ENCODE results near the gene ALDH7A1. TPM values are rescaled to one million over a fixed set of nuclear protein-coding genes. Genes with fewer than 3 reads are reported as not detected.
A peak's percentile ranks its signal among the peaks of the same experiment; 100 is the strongest.

Gene ALDH7A1
- polyA plus RNA-seq, 4 donors: 18.1 to 66.2 (median 31.9) TPM

GRCh38 chr5:126508251-126508961, 86.6 kb downstream of the ALDH7A1 start:
- no peak for DNase-seq
- 84 to 89% (median 86%) methylated on average over 13 of the region's 13 CpGs for WGBS, 3 donors
- H3K9me3 ChIP-seq (ENCODE audit: control insufficient read depth in 2 of 2, insufficient read depth in 1 of 2, low read depth in 1 of 2, low read length in 1 of 2): no peaks in the 10 kb centered on the region
- FAIRE-seq: no peak
- no peak overlapping the region for H3K4me3 ChIP-seq (ENCODE audit: low read depth in 1 of 3, low read length in 3 of 3)
- no peaks in the 10 kb centered on the region for H3K27me3 ChIP-seq (ENCODE audit: control insufficient read depth in 3 of 3, insufficient read depth in 3 of 3, low read length in 3 of 3)
- H3K36me3 ChIP-seq (ENCODE audit: control insufficient read depth in 3 of 3, insufficient read depth in 2 of 3, low read depth in 1 of 3, low read length in 3 of 3): no peaks in the 10 kb centered on the region
- peak overlapping the region in 2 of 3 donors; percentile 8 to 97 for H3K27ac ChIP-seq (ENCODE audit: low read depth in 1 of 3, low read length in 2 of 3)
- H3K4me1 ChIP-seq (ENCODE audit: control insufficient read depth in 3 of 3, insufficient read depth in 2 of 3, low read depth in 1 of 3, low read length in 2 of 3): peaks cover 0 to 5% (median 0%) of the 10 kb centered on the region in 3 donors

DNA sequence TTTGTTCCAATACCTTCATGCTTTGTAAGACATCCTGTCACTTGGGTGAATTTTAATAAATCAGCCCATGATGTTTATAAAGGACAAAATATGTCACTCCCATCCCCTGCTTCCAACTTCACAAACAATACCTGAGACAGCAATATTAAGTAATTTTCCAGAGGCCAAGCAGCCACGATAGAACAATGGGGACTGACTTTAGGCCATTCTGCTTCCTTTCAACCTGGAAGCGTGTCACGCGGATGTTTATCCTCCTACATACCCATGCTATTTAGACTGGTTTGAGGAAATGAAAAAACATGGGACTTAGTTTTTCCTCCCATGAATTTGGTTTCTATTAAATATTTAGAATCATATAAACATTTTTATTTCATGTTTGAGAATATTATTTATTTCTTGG, 88.9 kb downstream of the ALDH7A1 start:
- H3K36me3 ChIP-seq (ENCODE audit: control insufficient read depth in 3 of 3, insufficient read depth in 2 of 3, low read depth in 1 of 3, low read length in 3 of 3): no peaks in the 10 kb centered on the region
- H3K4me3 ChIP-seq (ENCODE audit: low read depth in 1 of 3, low read length in 3 of 3): no peak overlapping the region
- DNase-seq (no peak), FAIRE-seq (no peak)
- no peaks in the 10 kb centered on the region for H3K27me3 ChIP-seq (ENCODE audit: control insufficient read depth in 3 of 3, insufficient read depth in 3 of 3, low read length in 3 of 3)
- no peaks in the 10 kb centered on the region for H3K9me3 ChIP-seq (ENCODE audit: control insufficient read depth in 2 of 2, insufficient read depth in 1 of 2, low read depth in 1 of 2, low read length in 1 of 2)
- no peak overlapping the region for H3K27ac ChIP-seq (ENCODE audit: low read depth in 1 of 3, low read length in 2 of 3)
- H3K4me1 ChIP-seq (ENCODE audit: control insufficient read depth in 3 of 3, insufficient read depth in 2 of 3, low read depth in 1 of 3, low read length in 2 of 3): peaks cover 0 to 5% (median 0%) of the 10 kb centered on the region in 3 donors
- 81 to 90% (median 86%) methylated on average over 4 of the region's 4 CpGs for WGBS, 3 donors

DNA sequence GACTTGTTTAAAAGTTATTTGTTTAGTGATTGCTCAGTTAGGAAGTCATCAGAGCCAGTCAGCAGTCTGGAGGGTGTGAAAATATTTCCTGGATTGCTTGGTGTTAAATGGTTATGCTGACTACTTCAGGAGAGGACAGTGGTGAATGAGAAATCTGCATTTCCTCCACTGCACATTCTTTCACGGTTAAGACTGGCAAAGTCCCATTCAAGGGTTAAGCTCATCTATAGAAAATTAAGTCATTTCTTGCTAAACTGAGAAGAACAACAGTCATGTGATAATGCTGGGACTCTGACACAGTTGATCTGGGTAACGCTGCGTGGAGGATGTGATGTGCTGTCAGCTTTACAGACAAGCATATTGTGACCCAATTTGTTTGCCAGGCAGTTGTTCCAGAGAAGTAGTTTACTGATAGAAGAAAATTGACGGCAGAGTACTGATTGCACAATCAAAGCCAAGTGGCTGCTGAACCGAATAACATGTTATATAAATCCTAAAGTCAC, 91.4 kb downstream of the ALDH7A1 start:
- peak; percentile 15 to 21 for DNase-seq
- Histone ChIP-seq H3K4me3 (ENCODE audit: low read depth in 1 of 3, low read length in 3 of 3) (no peak overlapping the region), H3K27me3 (ENCODE audit: control insufficient read depth in 3 of 3, insufficient read depth in 3 of 3, low read length in 3 of 3) (no peaks in the 10 kb centered on the region), H3K36me3 (ENCODE audit: control insufficient read depth in 3 of 3, insufficient read depth in 2 of 3, low read depth in 1 of 3, low read length in 3 of 3) (no peaks in the 10 kb centered on the region), H3K9me3 (ENCODE audit: control insufficient read depth in 2 of 2, insufficient read depth in 1 of 2, low read depth in 1 of 2, low read length in 1 of 2) (no peaks in the 10 kb centered on the region), H3K4me1 (ENCODE audit: control insufficient read depth in 3 of 3, insufficient read depth in 2 of 3, low read depth in 1 of 3, low read length in 2 of 3) (no peaks in the 10 kb centered on the region), H3K27ac (ENCODE audit: low read depth in 1 of 3, low read length in 2 of 3) (peak overlapping the region in 1 of 3 donors; percentile 84)
- WGBS, 3 donors: 24 to 32% (median 30%) methylated on average over 5 of the region's 5 CpGs
- FAIRE-seq: no peak

GRCh38 chr5:126501448-126501847, 93.6 kb downstream of the ALDH7A1 start:
- no peak for FAIRE-seq

DNA sequence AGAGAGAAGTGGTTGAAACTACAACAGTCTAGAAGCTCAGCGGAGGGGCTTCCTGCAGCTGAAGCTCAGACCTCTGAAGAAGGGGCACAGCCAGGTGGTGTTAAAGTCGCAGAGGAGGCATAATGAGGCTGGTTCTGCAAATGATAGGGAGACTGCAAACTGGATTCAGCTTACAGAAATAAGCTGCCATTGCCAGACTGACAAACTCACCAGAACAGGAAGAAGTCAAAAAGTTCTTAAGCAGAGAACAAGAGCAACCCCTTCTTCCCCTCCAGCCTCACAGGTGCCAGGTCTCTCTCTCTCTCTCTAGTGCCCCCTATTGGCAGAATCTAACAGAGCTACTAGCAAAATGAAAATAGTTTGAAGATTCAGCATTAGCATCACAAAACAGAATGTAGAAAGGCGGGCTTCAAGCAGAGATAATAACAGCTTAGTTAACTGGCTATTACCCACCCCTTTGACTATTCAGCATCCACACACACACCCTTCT, 95.1 kb downstream of the ALDH7A1 start:
- 80 to 91% (median 84%) methylated on average over 3 of the region's 3 CpGs for WGBS, 3 donors
- peak; percentile 31 to 50 for DNase-seq

More at GRCh38 chr5:126501448-126501847, 93.6 kb downstream of the ALDH7A1 start:
- no peaks in the 10 kb centered on the region for H3K27me3 ChIP-seq (ENCODE audit: control insufficient read depth in 3 of 3, insufficient read depth in 3 of 3, low read length in 3 of 3)
- no peak overlapping the region for H3K4me3 ChIP-seq (ENCODE audit: low read depth in 1 of 3, low read length in 3 of 3)
- no peaks in the 10 kb centered on the region for H3K9me3 ChIP-seq (ENCODE audit: control insufficient read depth in 2 of 2, insufficient read depth in 1 of 2, low read depth in 1 of 2, low read length in 1 of 2)
- H3K36me3 ChIP-seq (ENCODE audit: control insufficient read depth in 3 of 3, insufficient read depth in 2 of 3, low read depth in 1 of 3, low read length in 3 of 3): no peaks in the 10 kb centered on the region
- DNase-seq: no peak
- no peaks in the 10 kb centered on the region for H3K4me1 ChIP-seq (ENCODE audit: control insufficient read depth in 3 of 3, insufficient read depth in 2 of 3, low read depth in 1 of 3, low read length in 2 of 3)
- H3K27ac ChIP-seq (ENCODE audit: low read depth in 1 of 3, low read length in 2 of 3): no peak overlapping the region
- 91 to 96% (median 94%) methylated on average over 10 of the region's 10 CpGs for WGBS, 3 donors

GRCh38 chr5:126499278-126499677, 95.7 kb downstream of the ALDH7A1 start:
- Histone ChIP-seq H3K36me3 (ENCODE audit: control insufficient read depth in 3 of 3, insufficient read depth in 2 of 3, low read depth in 1 of 3, low read length in 3 of 3) (peaks cover 0 to 3% (median under 1%) of the 10 kb centered on the region in 3 donors), H3K9me3 (ENCODE audit: control insufficient read depth in 2 of 2, insufficient read depth in 1 of 2, low read depth in 1 of 2, low read length in 1 of 2) (no peaks in the 10 kb centered on the region), H3K27me3 (ENCODE audit: control insufficient read depth in 3 of 3, insufficient read depth in 3 of 3, low read length in 3 of 3) (no peaks in the 10 kb centered on the region), H3K27ac (ENCODE audit: low read depth in 1 of 3, low read length in 2 of 3) (no peak overlapping the region), H3K4me3 (ENCODE audit: low read depth in 1 of 3, low read length in 3 of 3) (no peak overlapping the region), H3K4me1 (ENCODE audit: control insufficient read depth in 3 of 3, insufficient read depth in 2 of 3, low read depth in 1 of 3, low read length in 2 of 3) (no peaks in the 10 kb centered on the region)
- no peak for FAIRE-seq
- DNase-seq: no peak
- 89 to 93% (median 90%) methylated on average over 2 of the region's 2 CpGs for WGBS, 3 donors

More for the DNA sequence above, 95.1 kb downstream of the ALDH7A1 start:
- no peaks in the 10 kb centered on the region for H3K36me3 ChIP-seq (ENCODE audit: control insufficient read depth in 3 of 3, insufficient read depth in 2 of 3, low read depth in 1 of 3, low read length in 3 of 3)
- no peak overlapping the region for H3K27ac ChIP-seq (ENCODE audit: low read depth in 1 of 3, low read length in 2 of 3)
- H3K4me3 ChIP-seq (ENCODE audit: low read depth in 1 of 3, low read length in 3 of 3): no peak overlapping the region
- H3K9me3 ChIP-seq (ENCODE audit: control insufficient read depth in 2 of 2, insufficient read depth in 1 of 2, low read depth in 1 of 2, low read length in 1 of 2): no peaks in the 10 kb centered on the region
- H3K27me3 ChIP-seq (ENCODE audit: control insufficient read depth in 3 of 3, insufficient read depth in 3 of 3, low read length in 3 of 3): no peaks in the 10 kb centered on the region
- no peak for FAIRE-seq
- H3K4me1 ChIP-seq (ENCODE audit: control insufficient read depth in 3 of 3, insufficient read depth in 2 of 3, low read depth in 1 of 3, low read length in 2 of 3): no peaks in the 10 kb centered on the region

DNA sequence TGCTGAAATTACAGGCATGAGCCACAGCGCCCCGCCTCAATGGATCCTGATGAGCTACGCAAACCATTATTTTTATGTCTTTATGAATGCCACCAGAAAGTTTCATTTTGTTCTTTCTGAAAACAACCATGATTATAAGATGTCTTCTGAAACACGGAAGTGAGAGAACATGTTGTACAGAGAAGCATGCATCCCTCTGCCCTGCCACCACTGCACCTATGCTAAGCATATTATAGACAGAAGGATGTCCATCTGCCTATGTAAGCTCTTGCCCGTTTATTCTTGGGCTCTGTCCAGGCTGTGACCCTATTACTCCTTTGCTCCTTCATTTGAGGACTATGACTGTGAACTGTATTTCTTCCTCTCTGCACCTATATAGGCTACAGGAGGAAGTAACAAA, 97.5 kb downstream of the ALDH7A1 start:
- WGBS, 3 donors: 80 to 83% (median 82%) methylated on average over 5 of the region's 5 CpGs
- DNase-seq: no peak
- H3K36me3 ChIP-seq (ENCODE audit: control insufficient read depth in 3 of 3, insufficient read depth in 2 of 3, low read depth in 1 of 3, low read length in 3 of 3): peaks cover 0 to 10% (median 4%) of the 10 kb centered on the region in 3 donors
- H3K27ac ChIP-seq (ENCODE audit: low read depth in 1 of 3, low read length in 2 of 3): no peak overlapping the region
- H3K9me3 ChIP-seq (ENCODE audit: control insufficient read depth in 2 of 2, insufficient read depth in 1 of 2, low read depth in 1 of 2, low read length in 1 of 2): no peaks in the 10 kb centered on the region
- H3K4me3 ChIP-seq (ENCODE audit: low read depth in 1 of 3, low read length in 3 of 3): no peak overlapping the region
- no peaks in the 10 kb centered on the region for H3K4me1 ChIP-seq (ENCODE audit: control insufficient read depth in 3 of 3, insufficient read depth in 2 of 3, low read depth in 1 of 3, low read length in 2 of 3)
- no peaks in the 10 kb centered on the region for H3K27me3 ChIP-seq (ENCODE audit: control insufficient read depth in 3 of 3, insufficient read depth in 3 of 3, low read length in 3 of 3)
- no peak for FAIRE-seq

DNA sequence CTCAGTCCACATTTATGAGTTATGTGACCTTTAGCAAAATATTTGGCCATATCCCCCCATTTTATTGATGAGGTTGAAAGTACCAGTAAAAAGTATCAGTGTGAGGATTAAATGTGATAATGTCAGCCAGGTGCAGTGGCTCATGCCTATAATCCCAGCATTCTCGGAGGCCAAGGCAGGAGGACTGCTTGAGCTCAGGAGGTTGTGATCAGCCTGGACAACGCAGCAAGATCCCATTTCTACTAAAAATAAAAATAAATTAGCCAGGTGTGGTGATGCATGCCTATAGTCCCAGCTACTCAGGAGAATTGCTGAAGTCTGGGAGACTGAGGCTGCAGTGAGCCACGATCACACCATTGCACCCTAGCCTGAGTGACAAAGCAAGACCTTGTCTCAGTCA, 100.6 kb downstream of the ALDH7A1 start:
- H3K4me3 ChIP-seq (ENCODE audit: low read depth in 1 of 3, low read length in 3 of 3): no peak overlapping the region
- no peak for FAIRE-seq
- WGBS, 3 donors: 97 to 98% (median 97%) methylated on average over 3 of the region's 3 CpGs
- no peak for DNase-seq
- H3K4me1 ChIP-seq (ENCODE audit: control insufficient read depth in 3 of 3, insufficient read depth in 2 of 3, low read depth in 1 of 3, low read length in 2 of 3): no peaks in the 10 kb centered on the region
- peaks cover 2 to 24% (median 6%) of the 10 kb centered on the region in 3 donors for H3K36me3 ChIP-seq (ENCODE audit: control insufficient read depth in 3 of 3, insufficient read depth in 2 of 3, low read depth in 1 of 3, low read length in 3 of 3)
- H3K9me3 ChIP-seq (ENCODE audit: control insufficient read depth in 2 of 2, insufficient read depth in 1 of 2, low read depth in 1 of 2, low read length in 1 of 2): no peaks in the 10 kb centered on the region
- no peak overlapping the region for H3K27ac ChIP-seq (ENCODE audit: low read depth in 1 of 3, low read length in 2 of 3)
- no peaks in the 10 kb centered on the region for H3K27me3 ChIP-seq (ENCODE audit: control insufficient read depth in 3 of 3, insufficient read depth in 3 of 3, low read length in 3 of 3)
